ENCODE measurements around the gene PGAP3.

Gene PGAP3

DNA sequence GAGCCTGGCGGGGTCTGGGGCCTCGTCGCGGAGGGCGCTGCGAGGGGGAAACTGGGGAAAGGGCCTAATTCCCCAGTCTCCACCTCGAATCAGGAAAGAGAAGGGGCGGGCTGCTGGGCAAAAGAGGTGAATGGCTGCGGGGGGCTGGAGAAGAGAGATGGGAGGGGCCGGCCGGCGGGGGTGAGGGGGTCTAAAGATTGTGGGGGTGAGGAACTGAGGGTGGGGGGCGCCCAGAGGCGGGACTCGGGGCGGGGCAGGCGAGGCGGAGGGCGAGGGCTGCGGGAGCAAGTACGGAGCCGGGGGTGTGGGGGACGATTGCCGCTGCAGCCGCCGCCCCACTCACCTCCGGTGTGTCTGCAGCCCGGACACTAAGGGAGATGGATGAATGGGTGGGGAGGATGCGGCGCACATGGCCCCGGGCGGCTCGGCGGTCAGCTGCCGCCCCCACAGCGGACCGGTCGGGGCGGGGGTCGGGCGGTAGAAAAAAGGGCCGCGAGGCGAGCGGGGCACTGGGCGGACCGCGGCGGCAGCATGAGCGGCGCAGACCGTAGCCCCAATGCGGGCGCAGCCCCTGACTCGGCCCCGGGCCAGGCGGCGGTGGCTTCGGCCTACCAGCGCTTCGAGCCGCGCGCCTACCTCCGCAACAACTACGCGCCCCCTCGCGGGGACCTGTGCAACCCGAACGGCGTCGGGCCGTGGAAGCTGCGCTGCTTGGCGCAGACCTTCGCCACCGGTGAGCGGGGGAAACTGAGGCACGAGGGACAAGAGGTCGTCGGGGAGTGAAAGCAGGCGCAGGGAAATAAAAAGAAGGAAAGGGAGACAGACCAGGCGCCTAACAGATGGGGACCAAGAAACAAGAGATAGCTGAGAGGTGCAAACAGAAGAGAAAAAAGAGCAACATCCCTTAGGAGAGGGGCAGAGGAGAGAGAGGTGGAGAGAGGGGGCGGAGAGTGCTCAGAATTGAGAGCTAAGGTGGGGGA lies 19.6 kb downstream of the PGAP3 start, which contains the start of gene PNMT:
TSS of gene PNMT (plus strand) at position 509 of the 980 bp plus-strand sequence. CDS start at position 532, 23 bp downstream.
- TF ChIP-seq, protein P1, sequence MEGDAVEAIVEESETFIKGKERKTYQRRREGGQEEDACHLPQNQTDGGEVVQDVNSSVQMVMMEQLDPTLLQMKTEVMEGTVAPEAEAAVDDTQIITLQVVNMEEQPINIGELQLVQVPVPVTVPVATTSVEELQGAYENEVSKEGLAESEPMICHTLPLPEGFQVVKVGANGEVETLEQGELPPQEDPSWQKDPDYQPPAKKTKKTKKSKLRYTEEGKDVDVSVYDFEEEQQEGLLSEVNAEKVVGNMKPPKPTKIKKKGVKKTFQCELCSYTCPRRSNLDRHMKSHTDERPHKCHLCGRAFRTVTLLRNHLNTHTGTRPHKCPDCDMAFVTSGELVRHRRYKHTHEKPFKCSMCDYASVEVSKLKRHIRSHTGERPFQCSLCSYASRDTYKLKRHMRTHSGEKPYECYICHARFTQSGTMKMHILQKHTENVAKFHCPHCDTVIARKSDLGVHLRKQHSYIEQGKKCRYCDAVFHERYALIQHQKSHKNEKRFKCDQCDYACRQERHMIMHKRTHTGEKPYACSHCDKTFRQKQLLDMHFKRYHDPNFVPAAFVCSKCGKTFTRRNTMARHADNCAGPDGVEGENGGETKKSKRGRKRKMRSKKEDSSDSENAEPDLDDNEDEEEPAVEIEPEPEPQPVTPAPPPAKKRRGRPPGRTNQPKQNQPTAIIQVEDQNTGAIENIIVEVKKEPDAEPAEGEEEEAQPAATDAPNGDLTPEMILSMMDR (conservative IDR thresholded peaks at IDR 0.05; ENCODE audit: low read length) = no peak
- TF ChIP-seq EZH2phosphoT487 (IDR thresholded peaks at IDR 0.05; ENCODE audit: borderline replicate concordance) = no peak
- Histone ChIP-seq H3K4me3 (ENCODE audit: low read length, poor library complexity, severe bottlenecking) (no peak within 1 kb of the TSS), H3K36me3 (ENCODE audit: insufficient read depth, low read length) (no peaks in the 10 kb centered on the region), H3K79me2 (ENCODE audit: insufficient read depth, low read length) (no peaks in the 10 kb centered on the region), H3K27me3 (ENCODE audit: insufficient read depth, low read length, poor library complexity, severe bottlenecking) (no peaks in the 10 kb centered on the region), H3F3A (ENCODE audit: low read depth) (no peaks in the 10 kb centered on the region), H4K20me1 (ENCODE audit: insufficient read depth, low read length, poor library complexity, severe bottlenecking) (no peaks in the 10 kb centered on the region), H3K4me1 (ENCODE audit: insufficient read depth, low read length, poor library complexity, severe bottlenecking) (no peaks in the 10 kb centered on the region), H3K9me3 (ENCODE audit: insufficient read depth, low read depth, low read length) (no peaks in the 10 kb centered on the region), H2AFZ (ENCODE audit: low read length) (no peak within 1 kb of the TSS), H3K4me2 (ENCODE audit: low read depth, low read length, poor library complexity, severe bottlenecking) (no peak within 1 kb of the TSS), H3K9me2 (replicated peaks; ENCODE audit: low read depth, low read length) (no peaks in the 10 kb centered on the region), H3K9ac (ENCODE audit: low read depth, low read length, poor library complexity, severe bottlenecking) (no peak within 1 kb of the TSS)

DNA sequence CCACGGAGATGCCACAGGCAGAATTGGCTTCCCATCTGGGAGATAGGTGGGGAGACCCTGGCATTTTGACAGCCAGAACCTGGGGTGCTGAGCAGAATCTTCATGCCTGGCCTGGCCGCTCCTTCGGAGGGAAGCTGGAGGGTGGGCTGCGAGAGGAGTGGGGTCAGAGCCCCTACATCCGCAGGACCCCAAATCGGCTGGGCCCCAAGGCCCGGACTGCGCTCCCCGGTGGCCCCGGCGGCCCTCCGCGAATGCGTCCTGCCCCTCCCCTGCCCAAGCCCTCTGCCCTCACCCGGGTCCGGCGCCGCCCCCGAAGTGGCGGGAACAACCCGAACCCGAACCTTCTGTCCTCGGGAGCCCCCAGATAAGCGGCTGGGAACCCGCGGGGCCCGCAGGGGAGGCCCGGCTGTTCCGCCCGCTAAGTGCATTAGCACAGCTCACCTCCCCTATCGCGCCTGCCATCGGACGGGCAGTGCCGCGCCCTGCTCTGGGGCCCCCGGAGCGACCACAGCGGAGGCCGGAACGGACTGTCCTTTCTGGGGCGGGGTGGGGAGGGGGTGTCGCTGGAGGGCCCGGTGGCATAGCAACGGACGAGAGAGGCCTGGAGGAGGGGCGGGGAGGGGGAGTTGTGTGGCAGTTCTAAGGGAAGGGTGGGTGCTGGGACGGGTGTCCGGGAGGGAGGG lies 20.5 kb downstream of the PGAP3 start:
- Histone ChIP-seq H3K9ac (ENCODE audit: low read depth, low read length, poor library complexity, severe bottlenecking) (no peak overlapping the region), H3K4me3 (ENCODE audit: low read length, poor library complexity, severe bottlenecking) (no peak overlapping the region), H3K36me3 (ENCODE audit: insufficient read depth, low read length) (0 out of 2 replicates have a peak, but pooled peaks cover 3% of the 10 kb centered on the region), H3K27me3 (ENCODE audit: insufficient read depth, low read length, poor library complexity, severe bottlenecking) (no peaks in the 10 kb centered on the region), H3K4me1 (ENCODE audit: insufficient read depth, low read length, poor library complexity, severe bottlenecking) (no peaks in the 10 kb centered on the region), H3K9me2 (replicated peaks; ENCODE audit: low read depth, low read length) (no peaks in the 10 kb centered on the region), H3K79me2 (ENCODE audit: insufficient read depth, low read length) (no peaks in the 10 kb centered on the region), H3K9me3 (ENCODE audit: insufficient read depth, low read depth, low read length) (no peaks in the 10 kb centered on the region), H4K20me1 (ENCODE audit: insufficient read depth, low read length, poor library complexity, severe bottlenecking) (no peaks in the 10 kb centered on the region), H2AFZ (ENCODE audit: low read length) (no peak overlapping the region), H3F3A (ENCODE audit: low read depth) (no peaks in the 10 kb centered on the region), H3K4me2 (ENCODE audit: low read depth, low read length, poor library complexity, severe bottlenecking) (no peak overlapping the region)
- TF ChIP-seq, protein P1 (conservative IDR thresholded peaks at IDR 0.05; ENCODE audit: low read length) = no peak
- no peak for TF ChIP-seq EZH2phosphoT487 (IDR thresholded peaks at IDR 0.05; ENCODE audit: borderline replicate concordance)

DNA sequence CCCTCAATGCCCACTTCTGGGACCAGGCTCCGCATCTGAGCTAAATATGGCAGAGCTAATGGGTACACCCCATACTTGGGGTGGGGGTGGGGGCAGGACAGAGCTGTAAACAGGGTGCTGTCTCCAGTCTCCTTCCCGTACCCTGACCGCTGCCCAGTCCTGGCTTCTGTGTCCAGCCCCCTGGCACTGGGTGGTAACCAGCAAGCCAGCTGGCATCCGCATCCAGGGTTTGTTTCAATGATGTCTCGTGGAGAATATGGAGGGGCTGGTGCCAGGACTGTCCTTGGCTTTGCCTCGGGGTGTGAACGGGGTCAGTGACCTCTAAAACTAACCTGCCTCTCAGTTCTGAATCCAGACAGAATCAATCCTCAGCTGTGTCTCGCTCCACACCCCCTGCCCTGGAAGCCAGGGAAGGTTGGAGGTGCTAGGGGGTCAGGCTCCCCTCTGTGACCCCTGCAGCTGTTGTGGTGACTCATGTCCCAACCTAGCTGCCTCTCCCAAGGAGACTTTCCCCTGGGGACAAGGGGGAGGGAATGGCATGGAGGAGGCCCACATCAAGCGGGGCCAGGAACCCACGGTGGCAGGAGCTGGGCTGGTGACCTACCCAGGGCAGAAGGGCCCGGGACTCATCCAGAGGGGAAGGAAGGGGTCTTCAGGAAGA lies 21.1 kb downstream of the PGAP3 start:
- Histone ChIP-seq H3K9me3 (ENCODE audit: insufficient read depth, low read depth, low read length) (no peaks in the 10 kb centered on the region), H3K79me2 (ENCODE audit: insufficient read depth, low read length) (no peaks in the 10 kb centered on the region), H3K4me3 (ENCODE audit: low read length, poor library complexity, severe bottlenecking) (no peak overlapping the region), H3K27me3 (ENCODE audit: insufficient read depth, low read length, poor library complexity, severe bottlenecking) (no peaks in the 10 kb centered on the region), H3K4me1 (ENCODE audit: insufficient read depth, low read length, poor library complexity, severe bottlenecking) (no peaks in the 10 kb centered on the region), H4K20me1 (ENCODE audit: insufficient read depth, low read length, poor library complexity, severe bottlenecking) (no peaks in the 10 kb centered on the region), H3K4me2 (ENCODE audit: low read depth, low read length, poor library complexity, severe bottlenecking) (no peak overlapping the region), H3K9me2 (replicated peaks; ENCODE audit: low read depth, low read length) (no peaks in the 10 kb centered on the region), H3K36me3 (ENCODE audit: insufficient read depth, low read length) (peaks cover 8% of the 10 kb centered on the region; the same call in 1 of the 2 replicates), H2AFZ (ENCODE audit: low read length) (no peak overlapping the region), H3F3A (ENCODE audit: low read depth) (no peaks in the 10 kb centered on the region), H3K9ac (ENCODE audit: low read depth, low read length, poor library complexity, severe bottlenecking) (no peak overlapping the region)
- TF ChIP-seq EZH2phosphoT487 (IDR thresholded peaks at IDR 0.05; ENCODE audit: borderline replicate concordance) = no peak

All from Loucy (cell line).